ENCODE results near the gene MREG.
"Not testable (repeated sequence)": the region's sequence is repeated elsewhere in the genome, so short reads cannot be mapped to it uniquely, and the experiment has no call there.

MREG gene

GRCh38 chr2:216021768-216022565 is 8.6 kb upstream of the MREG start:
- DNase-seq (ENCODE audit: low spot score) = no peak

GRCh38 chr2:216018709-216019108 is 5.4 kb upstream of the MREG start:
- no peak for DNase-seq (ENCODE audit: low spot score)

GRCh38 chr2:216017365-216017764 is 4.0 kb upstream of the MREG start:
- DNase-seq (ENCODE audit: low spot score) = peak; percentile 93

GRCh38 chr2:216016581-216016980 is 3.2 kb upstream of the MREG start:
- DNase-seq (ENCODE audit: low spot score) = no peak

GRCh38 chr2:216015722-216016464 is 2.5 kb upstream of the MREG start:
- no peak for DNase-seq (ENCODE audit: low spot score)

GRCh38 chr2:216014986-216015385 is 1.6 kb upstream of the MREG start:
- no peak for DNase-seq (ENCODE audit: low spot score)

GRCh38 chr2:216014006-216014405 is 655 bp upstream of the MREG start:
- no peak for DNase-seq (ENCODE audit: low spot score)

- no peak for DNase-seq (ENCODE audit: low spot score)
These were observed 596 bp downstream of the MREG start for GRCh38 chr2:216012830-216013079.

- peak; percentile 45 for DNase-seq (ENCODE audit: low spot score)
These were observed 1.1 kb downstream of the MREG start for GRCh38 chr2:216012133-216012829.

GRCh38 chr2:216009215-216009614 is 4.1 kb downstream of the MREG start:
- not testable (repeated sequence) for DNase-seq (ENCODE audit: low spot score)

GRCh38 chr2:216008387-216008786 is 5.0 kb downstream of the MREG start:
- DNase-seq (ENCODE audit: low spot score) = no peak

GRCh38 chr2:216006164-216006663 is 7.1 kb downstream of the MREG start:
- peak; percentile 85 for DNase-seq (ENCODE audit: low spot score)

- DNase-seq (ENCODE audit: low spot score) = no peak
These were observed 8.6 kb downstream of the MREG start for GRCh38 chr2:216004697-216005283.

GRCh38 chr2:216003876-216004696 is 9.3 kb downstream of the MREG start:
- DNase-seq (ENCODE audit: low spot score) = no peak

- no peak for DNase-seq (ENCODE audit: low spot score)
These were observed 10.7 kb downstream of the MREG start for GRCh38 chr2:216002693-216003092.

- no peak for DNase-seq (ENCODE audit: low spot score)
These were observed 11.2 kb downstream of the MREG start for GRCh38 chr2:216002101-216002678.

GRCh38 chr2:216001216-216002100 is 11.9 kb downstream of the MREG start:
- DNase-seq (ENCODE audit: low spot score) = no peak

- peak; percentile 82 for DNase-seq (ENCODE audit: low spot score)
These were observed 14.7 kb downstream of the MREG start for GRCh38 chr2:215998636-215999035.

GRCh38 chr2:215997219-215997618 is 16.1 kb downstream of the MREG start:
- no peak for DNase-seq (ENCODE audit: low spot score)

- DNase-seq (ENCODE audit: low spot score) = no peak
These were observed 18.4 kb downstream of the MREG start for GRCh38 chr2:215994911-215995310.
